Gastrocnemius medialis (tissue), 4 donors: ENCODE results near the gene HES2. TPM values are rescaled to one million over a fixed set of nuclear protein-coding genes. Genes with fewer than 3 reads are reported as not detected.

ENCODE experiments used
- ATAC-seq, 2 donors: fragments of 150-250 bp; one replicate each; pipeline ENCODE4 v1.9.1; 2016
- DNase-seq, 2 donors: peaks; one replicate each; pipeline ENCODE4 v3.0.0-alpha.2; 2019
- H3K27ac ChIP-seq, 4 donors: fragments of 200-600 bp; sonication (generic); 1 replicate in 1 of 4; 2 replicates in 3 of 4; pipeline ENCODE4 v1.5.1; 2016 to 2018; ENCODE audit warnings: mild to moderate bottlenecking in 2 of 4, moderate library complexity in 1 of 4
- H3K27me3 ChIP-seq, 3 donors: fragments of 200-600 bp; sonication (generic) in 2 of 3; 1 replicate in 1 of 3; 2 replicates in 2 of 3; pipeline versions ENCODE4 v1.5.1 to v1.6.0; 2016 to 2019; ENCODE audit warnings: mild to moderate bottlenecking in 1 of 3, moderate library complexity in 1 of 3
- H3K36me3 ChIP-seq, 2 donors: fragments of 200-600 bp; sonication (generic) in 1 of 2; one replicate each; pipeline ENCODE4 v1.5.1; 2017 to 2018
- H3K4me1 ChIP-seq, 2 donors: fragments of 200-600 bp; sonication (generic) in 1 of 2; one replicate each; pipeline ENCODE4 v1.5.1; 2016 to 2017; ENCODE audit warnings: mild to moderate bottlenecking in 2 of 2
- H3K4me3 ChIP-seq, 4 donors: fragments of 200-600 bp; sonication (generic) in 3 of 4; 1 replicate in 1 of 4; 2 replicates in 3 of 4; pipeline ENCODE4 v1.5.1; 2016 to 2019; ENCODE audit warnings: mild to moderate bottlenecking in 2 of 4
- H3K9me3 ChIP-seq, 3 donors: fragments of 200-600 bp; sonication (generic) in 2 of 3; 1 replicate in 1 of 3; 2 replicates in 2 of 3; pipeline ENCODE4 v1.5.1; 2016 to 2019
- CTCF ChIP-seq, 5 experiments: fragments of 450-650 bp in 3 of 5; fragments of 200-600 bp in 2 of 5; sonication (generic) in 2 of 5; IDR thresholded peaks in 4 of 5; conservative IDR thresholded peaks in 1 of 5; 1 replicate in 4 of 5; 2 replicates in 1 of 5; pipeline ENCODE4 v1.5.1; 2016 to 2019; ENCODE audit warnings: antibody characterized with exemption in 5 of 5, mild to moderate bottlenecking in 3 of 5, moderate library complexity in 3 of 5
- POLR2A ChIP-seq, 2 donors: fragments of 450-650 bp; IDR thresholded peaks; one replicate each; pipeline ENCODE4 v1.6.1; 2017; ENCODE audit warnings: antibody characterized with exemption in 2 of 2, mild to moderate bottlenecking in 2 of 2, moderate library complexity in 2 of 2
- in situ Hi-C, 4 donors: fragments of 200-750 bp; cut with MboI; loops; one replicate each; pipeline versions ENCODE4 v1.15.0 to v1.8.0; 2017; ENCODE audit warnings: low sequenced_read_pairs in 4 of 4
- intact Hi-C: fragments of 100-400 bp; cut with DNase I; formaldehyde crosslinking; loops from one replicate; pipeline ENCODE4 v1.15.1; 2023; ENCODE audit warnings: low total_unique reads
- total RNA-seq, 4 donors: library from RNA; depleted of rRNA; stranded (reverse); fragments of >200 nt; gene quantifications; one replicate each; pipeline versions ENCODE4 v1.1.0 to v1.2.3, GENCODE V29; 2016

The HES2 gene
- total RNA-seq, 4 donors from 2014 or later = 0.24 TPM; not detected in 3

DNA sequence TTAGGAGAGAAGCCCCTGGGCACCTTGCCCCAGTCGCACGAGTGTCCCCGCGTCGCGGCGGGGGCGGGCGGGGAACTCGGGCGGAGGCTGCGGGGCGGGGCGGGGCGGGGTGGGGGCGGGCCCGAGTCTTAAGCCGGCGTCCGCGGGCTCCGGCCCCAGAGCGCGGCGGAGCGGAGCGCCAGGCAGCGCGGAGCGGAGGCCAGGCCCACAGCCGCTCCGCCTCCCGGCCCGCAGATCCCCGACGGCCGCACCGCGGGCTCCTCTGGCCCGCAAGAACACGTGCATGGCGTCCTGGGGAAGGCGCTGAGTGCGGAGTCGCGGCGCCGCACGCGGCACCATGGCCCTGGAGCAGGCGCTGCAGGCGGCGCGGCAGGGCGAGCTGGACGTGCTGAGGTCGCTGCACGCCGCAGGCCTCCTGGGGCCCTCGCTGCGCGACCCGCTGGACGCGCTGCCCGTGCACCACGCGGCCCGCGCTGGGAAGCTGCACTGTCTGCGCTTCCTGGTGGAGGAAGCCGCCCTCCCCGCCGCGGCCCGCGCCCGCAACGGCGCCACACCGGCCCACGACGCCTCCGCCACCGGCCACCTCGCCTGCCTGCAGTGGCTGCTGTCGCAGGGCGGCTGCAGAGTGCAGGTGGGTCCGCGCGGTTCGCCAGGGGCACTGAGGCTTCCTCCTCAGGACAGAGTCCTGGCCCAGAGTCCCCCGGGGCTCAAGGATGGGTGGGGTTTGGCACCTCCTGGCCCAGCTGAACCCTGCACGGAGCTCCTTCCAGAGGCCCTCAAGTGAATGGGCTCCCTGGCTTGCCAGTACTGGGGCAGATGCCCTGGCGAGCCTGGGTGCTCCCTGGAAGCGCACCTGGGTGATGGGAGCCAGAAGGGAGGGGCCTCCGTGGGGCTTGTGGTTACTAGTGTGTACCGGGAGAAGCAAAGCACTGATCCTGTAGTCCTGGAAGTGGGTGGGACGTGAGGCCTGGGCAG lies 5.2 kb upstream of the HES2 start, which contains the start of gene ESPN:
TSS of gene ESPN (plus strand) at position 158 of the 975 bp plus-strand sequence. CDS start at position 338, 180 bp downstream.
- intact Hi-C loops = no loop called here
- TF ChIP-seq CTCF (IDR thresholded peaks at IDR 0.05 in 4 of 5, conservative IDR thresholded peaks at IDR 0.05 in 1 of 5) (no peak), POLR2A (IDR thresholded peaks at IDR 0.05) (no peak)
- H3K27ac ChIP-seq = no peak within 1 kb of the TSS
- H3K4me1 ChIP-seq = peaks cover 16% of the 10 kb centered on the region in 2 donors
- no peaks in the 10 kb centered on the region for H3K36me3 ChIP-seq
- ATAC-seq = no peak
- in situ Hi-C loops = loop anchor here in 1 of 4 donors (25.0 kb wide), 1 partner anchor 188 kb away; the partner anchor contains the start of genes HES3 and ICMT
- DNase-seq = no peak
- H3K27me3 ChIP-seq = peaks cover 75 to 92% (median 86%) of the 10 kb centered on the region in 3 donors
- H3K9me3 ChIP-seq = no peaks in the 10 kb centered on the region
- H3K4me3 ChIP-seq = peak within 1 kb of the TSS in 1 of 4 donors; percentile 5

DNA sequence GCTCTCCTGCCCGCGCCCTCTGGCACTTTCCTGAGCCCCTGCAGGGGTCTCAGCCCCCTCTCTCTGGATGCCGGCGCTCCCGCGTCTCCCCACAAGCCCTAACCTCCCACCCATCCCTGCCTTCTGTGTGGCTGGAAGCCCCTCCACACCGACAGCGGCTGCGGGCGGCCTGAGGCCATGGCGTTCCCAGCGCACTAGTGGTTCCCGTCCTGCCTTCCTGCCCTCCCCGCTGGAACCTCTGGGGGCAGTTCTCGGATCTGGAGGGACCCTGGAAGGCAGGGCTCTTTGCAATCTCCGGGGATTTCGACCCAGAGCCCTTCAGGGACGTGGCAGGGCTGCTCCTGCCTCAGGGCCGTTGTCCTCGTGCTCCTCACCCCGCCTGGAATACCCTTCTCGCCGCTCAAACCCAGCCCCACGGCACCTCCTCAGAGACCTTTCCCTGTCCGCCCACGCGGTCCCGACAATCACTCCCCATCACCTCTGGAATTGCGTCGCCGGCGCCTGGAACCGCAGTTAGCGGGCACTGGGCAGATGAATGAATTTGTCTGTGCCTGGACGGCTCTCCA lies 4.4 kb upstream of the HES2 start:
- intact Hi-C loops (no loop called here), in situ Hi-C loops (loop anchor here in 1 of 4 donors (25.0 kb wide), 1 partner anchor 187 kb away; the partner anchor contains the start of genes HES3 and ICMT)
- DNase-seq (no peak), ATAC-seq (no peak)
- Histone ChIP-seq H3K27me3 (peaks cover 81 to 94% (median 93%) of the 10 kb centered on the region in 3 donors), H3K27ac (no peak overlapping the region), H3K36me3 (no peaks in the 10 kb centered on the region), H3K4me1 (peaks cover 17 to 24% of the 10 kb centered on the region in 2 donors), H3K9me3 (no peaks in the 10 kb centered on the region), H3K4me3 (no peak overlapping the region)
- TF ChIP-seq POLR2A (IDR thresholded peaks at IDR 0.05) (no peak), CTCF (IDR thresholded peaks at IDR 0.05 in 4 of 5, conservative IDR thresholded peaks at IDR 0.05 in 1 of 5) (no peak)

GRCh38 chr1:6423321-6423999 lies 3.7 kb upstream of the HES2 start:
- peak; percentile 32 to 59 for ATAC-seq
- DNase-seq = no peak
- no peak overlapping the region for H3K4me3 ChIP-seq
- H3K27ac ChIP-seq = no peak overlapping the region
- intact Hi-C loops = no loop called here
- H3K4me1 ChIP-seq = peaks cover 17 to 25% of the 10 kb centered on the region in 2 donors
- H3K9me3 ChIP-seq = no peaks in the 10 kb centered on the region
- H3K36me3 ChIP-seq = no peaks in the 10 kb centered on the region
- in situ Hi-C loops = loop anchor here in 1 of 4 donors (25.0 kb wide), 1 partner anchor 186 kb away; the partner anchor contains the start of genes HES3 and ICMT
- peaks cover 85 to 97% (median 95%) of the 10 kb centered on the region in 3 donors for H3K27me3 ChIP-seq
- TF ChIP-seq POLR2A (IDR thresholded peaks at IDR 0.05) = no peak
- TF ChIP-seq CTCF (IDR thresholded peaks at IDR 0.05 in 4 of 5, conservative IDR thresholded peaks at IDR 0.05 in 1 of 5) = peak in 4 of 5 experiments; percentile 25 to 60 (median 41)

DNA sequence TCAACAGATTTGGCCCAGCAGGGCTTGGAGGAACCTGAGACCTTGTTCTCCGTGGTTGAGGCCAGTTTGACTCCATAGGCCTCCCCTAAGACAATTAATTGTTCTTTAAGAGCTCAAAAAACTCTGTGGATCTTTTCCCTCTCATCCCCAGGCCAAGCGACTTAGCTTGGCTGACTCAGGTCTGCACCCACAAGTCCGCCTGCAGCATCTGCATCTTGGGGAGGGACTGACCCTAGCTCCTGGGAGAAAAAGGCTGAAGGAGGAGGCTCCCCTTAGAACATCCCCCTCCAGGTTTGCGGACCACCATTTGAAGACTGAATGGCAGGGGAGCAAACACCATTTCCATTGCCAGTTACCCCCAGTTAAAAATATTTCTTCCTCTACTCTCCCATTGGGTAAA lies 1.5 kb upstream of the HES2 start:
- no peak for ATAC-seq
- Histone ChIP-seq H3K27me3 (peaks cover 91 to 97% (median 94%) of the 10 kb centered on the region in 3 donors), H3K36me3 (no peaks in the 10 kb centered on the region), H3K9me3 (no peaks in the 10 kb centered on the region), H3K27ac (no peak overlapping the region), H3K4me1 (peaks cover 17 to 25% of the 10 kb centered on the region in 2 donors), H3K4me3 (no peak overlapping the region)
- intact Hi-C loops = no loop called here
- in situ Hi-C loops = loop anchor here in 1 of 4 donors (25.0 kb wide), 1 partner anchor 184 kb away; the partner anchor contains the start of genes HES3 and ICMT
- TF ChIP-seq CTCF (IDR thresholded peaks at IDR 0.05 in 4 of 5, conservative IDR thresholded peaks at IDR 0.05 in 1 of 5) = no peak
- no peak for TF ChIP-seq POLR2A (IDR thresholded peaks at IDR 0.05)
- DNase-seq = no peak
